C4-2B (cell line): ENCODE measurements around the gene ITSN1.

ENCODE experiments used
- CTCF ChIP-seq: fragments of 450-650 bp; conservative IDR thresholded peaks from 2 replicates; pipeline ENCODE4 v1.5.1; 2017; ENCODE audit warnings: mild to moderate bottlenecking
- ZFX ChIP-seq: fragments of 450-650 bp; IDR thresholded peaks from 2 replicates; pipeline ENCODE4 v1.6.1; 2017

- TF ChIP-seq CTCF (no peak), ZFX (no peak)
Observed at GRCh38 chr21:33844890-33845205, 202.5 kb downstream of the ITSN1 start.
